ENCODE measurements around the gene RAMP3. TPM values are rescaled to one million over a fixed set of nuclear protein-coding genes. Genes with fewer than 3 reads are reported as not detected.

Gene RAMP3
- total RNA-seq, 5 donors from 2014 or later (not counting 1 experiment from before 2014, with no cell fraction given): 0.19 to 0.63 (median 0.45) TPM; not detected in 1

DNA sequence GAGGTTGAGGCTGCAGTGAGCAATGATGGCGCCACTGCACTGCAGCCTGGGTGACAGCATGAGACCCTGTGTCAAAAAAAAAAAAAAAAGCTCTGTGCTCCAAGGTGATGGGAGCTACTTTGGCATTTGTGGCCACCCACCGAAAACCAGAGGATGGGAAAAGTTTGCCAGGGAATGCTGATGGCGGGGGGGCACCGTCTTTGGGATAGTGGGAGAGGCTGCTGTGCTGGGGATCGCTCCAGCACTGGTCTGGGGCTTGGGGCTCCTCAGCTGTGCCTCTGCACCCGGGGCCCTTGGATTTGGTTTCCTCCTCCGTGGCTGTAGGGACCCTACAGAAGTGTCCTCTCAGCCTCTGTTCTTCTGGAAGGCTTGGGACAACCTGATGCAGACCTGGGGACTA lies 11.7 kb upstream of the RAMP3 start:
- H3K4me1 Mint-ChIP-seq: no peaks in the 10 kb centered on the region
- Histone ChIP-seq H3K36me3 (ENCODE audit: control insufficient read depth in 2 of 2, extremely low read depth in 1 of 2, insufficient read depth in 1 of 2, low read length in 1 of 2) (no peaks in the 10 kb centered on the region), H3K4me1 (ENCODE audit: control insufficient read depth in 1 of 2, extremely low read depth in 1 of 2, insufficient read depth in 2 of 2, low read length in 2 of 2) (no peaks in the 10 kb centered on the region), H3K4me3 (ENCODE audit: control insufficient read depth in 1 of 2, extremely low read depth in 1 of 2, low read length in 1 of 2) (no peak overlapping the region), H3K9me3 (no peaks in the 10 kb centered on the region), H3K27ac (ENCODE audit: low read length) (no peak overlapping the region), H3K27me3 (replicated peaks in 1 of 2; ENCODE audit: control insufficient read depth in 2 of 2, extremely low read depth in 1 of 2, insufficient read depth in 2 of 2, low read length in 1 of 2) (peaks cover 0 to 44% of the 10 kb centered on the region in 2 experiments)
- ChIA-PET POLR2A (no interaction called here), CTCF (interaction anchor here in 1 of 2 donors (0.6 kb wide), 2 partner anchors 340 to 1593 kb away, joined by 3 read pairs; no protein-coding TSS in a partner anchor)
- no peaks in the 10 kb centered on the region for H3K9me3 Mint-ChIP-seq
- no peak overlapping the region for H3K4me3 Mint-ChIP-seq
- no peak overlapping the region for H3K27ac Mint-ChIP-seq
- ATAC-seq (replicated peaks in 1 of 4) (no peak), DNase-seq (no peak)
- H3K27me3 Mint-ChIP-seq: peaks cover 21 to 31% of the 10 kb centered on the region in 2 donors
- 68% methylated on average over 6 of the region's 7 CpGs for WGBS (ENCODE audit: insufficient coverage)
- H3K36me3 Mint-ChIP-seq: no peaks in the 10 kb centered on the region

DNA sequence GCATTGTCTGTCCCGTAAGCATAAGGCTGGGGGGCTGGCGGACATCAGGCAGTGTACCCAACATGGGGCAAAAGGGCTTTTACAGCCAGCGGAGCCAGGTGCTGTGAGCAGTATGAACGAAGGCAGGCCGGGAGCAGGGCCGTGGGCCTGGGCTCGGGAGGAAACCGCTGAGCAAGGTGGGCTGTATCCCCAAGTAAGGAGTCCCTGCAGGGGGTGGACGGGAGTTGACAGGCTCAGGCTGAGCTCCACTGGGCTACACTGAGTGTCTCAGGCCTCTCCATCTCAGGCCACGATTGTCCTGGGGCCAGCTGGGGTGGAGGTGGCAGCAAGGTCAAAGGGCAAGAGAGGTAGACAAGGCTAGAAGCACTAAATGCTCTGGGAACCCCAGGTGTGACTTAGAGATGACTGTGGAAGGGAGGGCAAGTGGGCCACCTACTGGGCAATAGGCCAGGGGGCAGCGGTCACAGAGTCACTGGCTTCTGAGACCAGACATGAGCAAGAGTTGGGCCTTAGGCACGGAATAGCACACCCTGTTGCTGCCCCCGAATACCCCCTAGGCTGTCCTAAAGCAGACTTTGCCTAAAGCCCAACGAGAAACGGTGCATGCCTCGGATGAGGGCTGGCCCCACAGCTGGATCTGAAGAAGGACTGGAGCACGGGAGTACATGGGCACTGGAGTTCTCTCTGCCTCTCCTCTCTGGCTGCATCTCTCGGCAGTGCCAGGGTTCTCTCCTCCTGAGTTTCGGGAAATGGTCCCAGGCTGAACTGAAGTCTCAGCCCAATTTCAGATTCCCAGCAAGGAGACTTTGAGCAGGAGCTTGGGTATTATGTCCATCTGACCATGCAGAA lies 10.8 kb upstream of the RAMP3 start:
- no peak overlapping the region for H3K27ac Mint-ChIP-seq
- Histone ChIP-seq H3K27me3 (replicated peaks in 1 of 2; ENCODE audit: control insufficient read depth in 2 of 2, extremely low read depth in 1 of 2, insufficient read depth in 2 of 2, low read length in 1 of 2) (peaks cover 0 to 52% of the 10 kb centered on the region in 2 experiments), H3K27ac (ENCODE audit: low read length) (no peak overlapping the region), H3K9me3 (no peaks in the 10 kb centered on the region), H3K4me1 (ENCODE audit: control insufficient read depth in 1 of 2, extremely low read depth in 1 of 2, insufficient read depth in 2 of 2, low read length in 2 of 2) (no peaks in the 10 kb centered on the region), H3K4me3 (ENCODE audit: control insufficient read depth in 1 of 2, extremely low read depth in 1 of 2, low read length in 1 of 2) (no peak overlapping the region), H3K36me3 (ENCODE audit: control insufficient read depth in 2 of 2, extremely low read depth in 1 of 2, insufficient read depth in 1 of 2, low read length in 1 of 2) (no peaks in the 10 kb centered on the region)
- ChIA-PET POLR2A (no interaction called here), CTCF (no interaction called here)
- ATAC-seq (replicated peaks in 1 of 4) (no peak), DNase-seq (no peak)
- H3K27me3 Mint-ChIP-seq: peaks cover 21 to 36% of the 10 kb centered on the region in 2 donors
- H3K9me3 Mint-ChIP-seq: no peaks in the 10 kb centered on the region
- no peaks in the 10 kb centered on the region for H3K4me1 Mint-ChIP-seq
- H3K36me3 Mint-ChIP-seq: no peaks in the 10 kb centered on the region
- no peak overlapping the region for H3K4me3 Mint-ChIP-seq
- 84% methylated on average over 18 of the region's 19 CpGs for WGBS (ENCODE audit: insufficient coverage)

DNA sequence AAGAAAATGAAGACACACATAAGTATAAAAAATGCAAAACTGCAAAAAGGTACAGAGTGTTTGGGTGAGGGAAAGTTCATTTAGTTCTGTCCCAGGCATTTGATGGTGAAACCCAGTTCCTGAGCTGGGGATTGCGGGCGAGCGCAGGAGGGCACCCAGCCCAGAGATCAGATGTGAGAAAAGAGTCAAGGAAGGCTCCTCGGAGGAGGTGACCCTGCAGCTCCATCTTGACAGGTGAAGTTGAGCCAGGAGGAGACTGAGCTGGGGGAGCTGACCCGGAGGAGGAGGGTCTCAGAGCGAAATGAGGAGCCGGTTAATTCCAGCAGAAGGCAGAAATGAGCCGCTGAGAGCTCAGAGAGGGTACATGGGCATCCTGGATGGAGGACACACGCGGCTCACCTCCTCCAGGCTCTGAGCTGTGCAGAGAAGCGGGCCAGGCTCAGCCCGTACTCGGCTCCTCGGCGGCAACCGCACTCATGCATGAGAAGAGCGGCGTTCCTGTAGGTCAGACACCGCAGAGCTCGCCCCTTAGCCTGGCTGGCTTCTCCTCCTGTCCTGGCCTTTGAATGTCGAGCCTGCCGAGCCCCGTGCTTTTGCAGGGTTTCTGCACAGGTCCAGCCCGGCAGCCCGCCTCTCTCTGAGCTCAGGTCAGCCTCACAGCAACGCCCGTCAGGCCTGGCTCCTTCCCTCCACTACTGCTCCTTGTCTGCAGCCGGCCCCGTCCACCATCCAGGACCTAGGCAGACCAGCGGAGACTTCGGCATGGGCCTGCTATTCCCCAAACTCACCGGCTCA lies 9.5 kb upstream of the RAMP3 start:
- Histone ChIP-seq H3K27ac (ENCODE audit: low read length) (no peak overlapping the region), H3K27me3 (replicated peaks in 1 of 2; ENCODE audit: control insufficient read depth in 2 of 2, extremely low read depth in 1 of 2, insufficient read depth in 2 of 2, low read length in 1 of 2) (peaks cover 0 to 52% of the 10 kb centered on the region in 2 experiments), H3K9me3 (no peaks in the 10 kb centered on the region), H3K36me3 (ENCODE audit: control insufficient read depth in 2 of 2, extremely low read depth in 1 of 2, insufficient read depth in 1 of 2, low read length in 1 of 2) (no peaks in the 10 kb centered on the region), H3K4me1 (ENCODE audit: control insufficient read depth in 1 of 2, extremely low read depth in 1 of 2, insufficient read depth in 2 of 2, low read length in 2 of 2) (no peaks in the 10 kb centered on the region), H3K4me3 (ENCODE audit: control insufficient read depth in 1 of 2, extremely low read depth in 1 of 2, low read length in 1 of 2) (no peak overlapping the region)
- Mint-ChIP-seq H3K27ac (no peak overlapping the region), H3K9me3 (no peaks in the 10 kb centered on the region), H3K4me3 (no peak overlapping the region), H3K36me3 (no peaks in the 10 kb centered on the region), H3K27me3 (peaks cover 21 to 36% of the 10 kb centered on the region in 2 donors), H3K4me1 (no peaks in the 10 kb centered on the region)
- WGBS (ENCODE audit: insufficient coverage): 70% methylated on average over 32 of the region's 32 CpGs
- ChIA-PET CTCF (no interaction called here), POLR2A (no interaction called here)
- DNase-seq (no peak), ATAC-seq (replicated peaks in 1 of 4) (peak in 1 of 4 experiments; percentile 20)

DNA sequence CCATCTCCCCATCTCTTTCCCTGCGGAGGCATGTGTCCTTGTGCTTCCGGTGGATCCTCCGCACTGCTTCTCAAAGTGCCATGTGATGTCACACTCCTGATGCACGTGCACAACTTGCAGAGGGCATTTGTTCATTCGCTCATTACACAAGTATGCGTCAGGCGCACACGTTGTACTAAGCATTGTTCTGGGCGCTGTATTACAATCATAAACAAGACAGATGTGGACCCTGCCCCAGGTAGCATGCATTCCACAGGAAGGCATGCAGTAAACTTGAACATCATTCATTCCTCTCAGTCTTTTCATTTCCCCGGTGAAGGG lies 9.0 kb upstream of the RAMP3 start:
- ATAC-seq (replicated peaks in 1 of 4): no peak
- ChIA-PET POLR2A (no interaction called here), CTCF (no interaction called here)
- Mint-ChIP-seq H3K4me1 (no peaks in the 10 kb centered on the region), H3K36me3 (no peaks in the 10 kb centered on the region), H3K4me3 (no peak overlapping the region), H3K9me3 (no peaks in the 10 kb centered on the region), H3K27me3 (peaks cover 21 to 36% of the 10 kb centered on the region in 2 donors), H3K27ac (no peak overlapping the region)
- WGBS (ENCODE audit: insufficient coverage): 89% methylated on average over 8 of the region's 10 CpGs
- no peak for DNase-seq
- Histone ChIP-seq H3K27ac (ENCODE audit: low read length) (no peak overlapping the region), H3K27me3 (replicated peaks in 1 of 2; ENCODE audit: control insufficient read depth in 2 of 2, extremely low read depth in 1 of 2, insufficient read depth in 2 of 2, low read length in 1 of 2) (peaks cover 0 to 52% of the 10 kb centered on the region in 2 experiments), H3K4me1 (ENCODE audit: control insufficient read depth in 1 of 2, extremely low read depth in 1 of 2, insufficient read depth in 2 of 2, low read length in 2 of 2) (no peaks in the 10 kb centered on the region), H3K36me3 (ENCODE audit: control insufficient read depth in 2 of 2, extremely low read depth in 1 of 2, insufficient read depth in 1 of 2, low read length in 1 of 2) (no peaks in the 10 kb centered on the region), H3K9me3 (no peaks in the 10 kb centered on the region), H3K4me3 (ENCODE audit: control insufficient read depth in 1 of 2, extremely low read depth in 1 of 2, low read length in 1 of 2) (no peak overlapping the region)

DNA sequence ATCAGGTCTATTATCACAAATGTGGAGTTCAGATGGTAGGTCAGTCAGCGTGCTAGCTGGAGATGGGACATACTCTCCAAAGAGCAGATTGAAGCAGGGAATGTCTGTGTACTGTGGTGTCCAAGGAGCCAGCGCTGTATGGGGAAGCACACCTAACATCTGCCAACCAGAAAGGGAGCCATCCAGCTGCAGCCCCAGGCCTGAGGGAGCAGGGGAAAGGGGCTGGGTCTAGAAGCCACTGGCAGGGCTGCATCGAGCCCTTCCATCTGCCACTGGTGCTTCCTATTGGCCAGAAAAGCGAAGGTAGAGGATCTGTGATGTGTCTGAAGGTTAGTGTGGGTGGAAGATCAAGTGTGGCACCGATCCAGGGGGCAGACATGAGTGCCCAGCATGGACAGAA lies 8.0 kb upstream of the RAMP3 start:
- H3K27me3 ChIP-seq (replicated peaks in 1 of 2; ENCODE audit: control insufficient read depth in 2 of 2, extremely low read depth in 1 of 2, insufficient read depth in 2 of 2, low read length in 1 of 2): peaks cover 0 to 54% of the 10 kb centered on the region in 2 experiments
- CTCF ChIA-PET: no interaction called here
- H3K27ac ChIP-seq (ENCODE audit: low read length): no peak overlapping the region
- Mint-ChIP-seq H3K27ac (no peak overlapping the region), H3K36me3 (no peaks in the 10 kb centered on the region), H3K9me3 (no peaks in the 10 kb centered on the region), H3K27me3 (peaks cover 14 to 30% of the 10 kb centered on the region in 2 donors), H3K4me1 (peaks cover 0 to 3% (median 2%) of the 10 kb centered on the region in 3 donors), H3K4me3 (no peak overlapping the region)
- DNase-seq (no peak), ATAC-seq (replicated peaks in 1 of 4) (no peak)
- POLR2A ChIA-PET: no interaction called here
- 10% methylated on average over 1 of the region's 5 CpGs for WGBS (ENCODE audit: insufficient coverage)
- no peaks in the 10 kb centered on the region for H3K4me1 ChIP-seq (ENCODE audit: control insufficient read depth in 1 of 2, extremely low read depth in 1 of 2, insufficient read depth in 2 of 2, low read length in 2 of 2)
- H3K9me3 ChIP-seq: no peaks in the 10 kb centered on the region
- H3K36me3 ChIP-seq (ENCODE audit: control insufficient read depth in 2 of 2, extremely low read depth in 1 of 2, insufficient read depth in 1 of 2, low read length in 1 of 2): no peaks in the 10 kb centered on the region
- no peak overlapping the region for H3K4me3 ChIP-seq (ENCODE audit: control insufficient read depth in 1 of 2, extremely low read depth in 1 of 2, low read length in 1 of 2)

DNA sequence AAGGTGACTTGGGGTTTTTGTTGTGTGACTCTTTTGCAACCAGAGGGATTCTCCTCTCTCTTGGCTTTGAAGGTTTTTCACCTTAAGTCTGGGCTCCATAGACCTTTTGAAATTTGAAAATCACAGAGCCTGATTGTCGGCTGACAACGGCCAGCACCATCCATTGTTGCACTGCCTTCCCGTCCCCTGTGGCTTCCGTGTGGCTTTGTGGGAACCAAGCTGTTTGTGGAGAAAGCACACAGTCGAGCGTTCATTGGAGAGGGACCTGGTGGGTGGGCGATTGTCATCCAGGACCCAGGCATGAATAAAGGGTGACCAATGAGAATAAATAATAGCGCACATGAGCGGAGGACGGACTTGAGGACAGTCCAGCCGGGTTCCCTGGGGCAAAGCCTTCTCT lies 7.4 kb upstream of the RAMP3 start:
- no peak for DNase-seq
- Histone ChIP-seq H3K27ac (ENCODE audit: low read length) (no peak overlapping the region), H3K4me3 (ENCODE audit: control insufficient read depth in 1 of 2, extremely low read depth in 1 of 2, low read length in 1 of 2) (no peak overlapping the region), H3K4me1 (ENCODE audit: control insufficient read depth in 1 of 2, extremely low read depth in 1 of 2, insufficient read depth in 2 of 2, low read length in 2 of 2) (no peaks in the 10 kb centered on the region), H3K27me3 (replicated peaks in 1 of 2; ENCODE audit: control insufficient read depth in 2 of 2, extremely low read depth in 1 of 2, insufficient read depth in 2 of 2, low read length in 1 of 2) (peaks cover 0 to 56% of the 10 kb centered on the region in 2 experiments), H3K36me3 (ENCODE audit: control insufficient read depth in 2 of 2, extremely low read depth in 1 of 2, insufficient read depth in 1 of 2, low read length in 1 of 2) (no peaks in the 10 kb centered on the region), H3K9me3 (no peaks in the 10 kb centered on the region)
- ChIA-PET CTCF (no interaction called here), POLR2A (no interaction called here)
- WGBS (ENCODE audit: insufficient coverage): 65% methylated on average over 4 of the region's 11 CpGs
- no peak for ATAC-seq (replicated peaks in 1 of 4)
- H3K27ac Mint-ChIP-seq: no peak overlapping the region
- H3K27me3 Mint-ChIP-seq: peaks cover 11 to 34% of the 10 kb centered on the region in 2 donors
- H3K4me1 Mint-ChIP-seq: peaks cover 0 to 7% (median 3%) of the 10 kb centered on the region in 3 donors
- H3K36me3 Mint-ChIP-seq: no peaks in the 10 kb centered on the region
- H3K4me3 Mint-ChIP-seq: no peak overlapping the region
- H3K9me3 Mint-ChIP-seq: no peaks in the 10 kb centered on the region

Measured in T-cell (primary cell).